ENCODE data around the gene PLXNA4. TPM values are rescaled to one million over a fixed set of nuclear protein-coding genes. Genes with fewer than 3 reads are reported as not detected.

The PLXNA4 gene
- total RNA-seq, 4 donors from 2014 or later = 4.8 to 19.7 (median 10.7) TPM

DNA sequence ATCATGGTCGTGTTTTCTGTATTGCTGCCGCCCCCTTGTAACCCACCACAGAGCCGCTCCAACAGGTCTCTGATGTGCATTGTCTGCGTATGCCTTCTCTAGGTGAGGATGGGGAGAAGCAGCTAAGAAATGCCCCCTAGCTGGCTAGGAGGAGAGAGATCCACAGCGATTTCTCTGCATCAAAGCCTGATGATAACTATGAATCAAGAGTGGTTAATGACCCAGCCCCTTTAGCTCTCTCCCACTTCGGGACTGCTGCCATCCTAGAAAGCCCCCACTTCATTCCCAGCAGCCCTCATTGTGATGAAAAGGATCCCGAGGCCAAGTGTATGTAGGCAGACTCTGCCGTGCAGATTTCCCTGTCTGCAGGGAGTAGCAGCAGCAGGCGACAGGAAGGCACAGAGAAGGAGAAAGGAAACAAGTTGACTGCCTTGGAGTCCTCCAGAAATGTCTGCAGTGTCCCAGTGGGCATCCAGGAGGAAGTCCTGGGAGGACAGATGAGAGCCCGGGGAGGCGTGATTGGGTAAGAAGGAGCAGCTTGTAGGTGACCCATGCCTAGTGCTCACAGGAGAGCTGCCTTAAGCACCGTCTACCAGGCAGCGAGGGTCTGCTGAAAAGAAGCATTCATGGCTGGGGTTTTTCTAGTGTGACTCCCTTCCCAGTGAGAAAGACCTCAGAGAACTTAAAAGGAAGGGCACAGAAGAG is 2.9 kb downstream of the PLXNA4 start:
- no peak overlapping the region for H3K4me3 ChIP-seq
- TF ChIP-seq POLR2A (IDR thresholded peaks at IDR 0.05) (no peak), EP300 (IDR thresholded peaks at IDR 0.05) (no peak), POLR2AphosphoS5 (IDR thresholded peaks at IDR 0.05) (no peak), CTCF (IDR thresholded peaks at IDR 0.05) (no peak)
- H3K9me3 ChIP-seq = no peaks in the 10 kb centered on the region
- H3K27me3 ChIP-seq = peaks cover 43% of the 10 kb centered on the region
- H3K27ac ChIP-seq = no peak overlapping the region
- peaks cover 0 to 45% (median 18%) of the 10 kb centered on the region in 3 donors for H3K4me1 ChIP-seq
- H3K36me3 ChIP-seq = no peaks in the 10 kb centered on the region
- WGBS, 2 donors (ENCODE audit: low coverage in 1 of 2) = 29 to 78% methylated on average over 5 to 6 of the region's 13 CpGs
- ATAC-seq = no peak

DNA sequence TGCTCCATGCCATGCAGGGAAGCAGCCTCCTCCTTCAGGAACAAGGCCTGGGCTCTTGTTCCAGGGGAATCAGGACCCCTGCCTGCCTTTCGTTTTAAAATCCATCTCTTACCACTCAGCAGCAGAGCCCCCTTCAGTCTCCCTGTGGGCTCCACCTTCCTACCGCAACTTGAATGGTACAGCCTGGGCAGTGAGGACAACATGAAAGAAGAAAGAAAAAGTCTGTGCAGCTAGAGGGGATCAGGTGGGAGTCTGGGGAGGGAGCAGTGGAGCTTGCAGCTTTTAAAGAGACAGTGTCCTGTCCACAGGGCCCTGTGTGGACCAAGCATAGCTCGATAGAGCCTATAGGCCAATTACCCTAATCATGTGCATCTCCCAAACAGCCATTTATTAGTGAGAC is 3.7 kb downstream of the PLXNA4 start:
- TF ChIP-seq CTCF (IDR thresholded peaks at IDR 0.05) (no peak), POLR2AphosphoS5 (IDR thresholded peaks at IDR 0.05) (no peak), POLR2A (IDR thresholded peaks at IDR 0.05) (no peak), EP300 (IDR thresholded peaks at IDR 0.05) (no peak)
- H3K27me3 ChIP-seq = peaks cover 48% of the 10 kb centered on the region
- no peak for ATAC-seq

DNA sequence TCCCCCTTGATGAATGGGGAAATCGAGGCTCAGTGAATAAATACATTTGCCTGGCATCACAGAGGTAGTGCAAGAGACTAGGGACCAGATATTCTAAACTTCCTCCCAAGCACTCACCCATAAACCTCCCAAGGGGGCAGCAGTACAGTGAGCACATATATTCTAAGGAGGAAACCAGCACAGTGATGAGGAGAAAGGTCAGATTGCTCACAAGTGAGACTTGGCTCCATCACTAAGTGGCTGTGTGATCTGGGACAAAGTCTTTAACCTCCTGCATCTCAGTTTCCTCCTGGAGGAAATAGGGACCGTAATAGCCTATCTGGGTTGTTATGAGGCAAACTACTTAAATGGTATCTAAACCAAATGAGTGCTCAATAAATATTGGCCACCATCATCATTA is 4.3 kb downstream of the PLXNA4 start:
- no peak overlapping the region for H3K27ac ChIP-seq
- WGBS, 2 donors (ENCODE audit: low coverage in 1 of 2) = 72 to 100% methylated on average over 1 to 2 of the region's 2 CpGs
- ATAC-seq = no peak
- H3K4me1 ChIP-seq = peaks cover 0 to 37% (median 14%) of the 10 kb centered on the region in 3 donors
- H3K9me3 ChIP-seq = no peaks in the 10 kb centered on the region
- no peak overlapping the region for H3K4me3 ChIP-seq
- TF ChIP-seq POLR2A (IDR thresholded peaks at IDR 0.05) (no peak), EP300 (IDR thresholded peaks at IDR 0.05) (no peak), POLR2AphosphoS5 (IDR thresholded peaks at IDR 0.05) (no peak), CTCF (IDR thresholded peaks at IDR 0.05) (no peak)
- peaks cover 48% of the 10 kb centered on the region for H3K27me3 ChIP-seq
- no peaks in the 10 kb centered on the region for H3K36me3 ChIP-seq

More for the DNA sequence above, 3.7 kb downstream of the PLXNA4 start:
- Histone ChIP-seq H3K36me3 (no peaks in the 10 kb centered on the region), H3K4me1 (peaks cover 0 to 41% (median 16%) of the 10 kb centered on the region in 3 donors), H3K9me3 (no peaks in the 10 kb centered on the region), H3K4me3 (no peak overlapping the region), H3K27ac (no peak overlapping the region)
- WGBS, 2 donors (ENCODE audit: low coverage in 1 of 2) = 40 to 83% methylated on average over 1 to 2 of the region's 3 CpGs

DNA sequence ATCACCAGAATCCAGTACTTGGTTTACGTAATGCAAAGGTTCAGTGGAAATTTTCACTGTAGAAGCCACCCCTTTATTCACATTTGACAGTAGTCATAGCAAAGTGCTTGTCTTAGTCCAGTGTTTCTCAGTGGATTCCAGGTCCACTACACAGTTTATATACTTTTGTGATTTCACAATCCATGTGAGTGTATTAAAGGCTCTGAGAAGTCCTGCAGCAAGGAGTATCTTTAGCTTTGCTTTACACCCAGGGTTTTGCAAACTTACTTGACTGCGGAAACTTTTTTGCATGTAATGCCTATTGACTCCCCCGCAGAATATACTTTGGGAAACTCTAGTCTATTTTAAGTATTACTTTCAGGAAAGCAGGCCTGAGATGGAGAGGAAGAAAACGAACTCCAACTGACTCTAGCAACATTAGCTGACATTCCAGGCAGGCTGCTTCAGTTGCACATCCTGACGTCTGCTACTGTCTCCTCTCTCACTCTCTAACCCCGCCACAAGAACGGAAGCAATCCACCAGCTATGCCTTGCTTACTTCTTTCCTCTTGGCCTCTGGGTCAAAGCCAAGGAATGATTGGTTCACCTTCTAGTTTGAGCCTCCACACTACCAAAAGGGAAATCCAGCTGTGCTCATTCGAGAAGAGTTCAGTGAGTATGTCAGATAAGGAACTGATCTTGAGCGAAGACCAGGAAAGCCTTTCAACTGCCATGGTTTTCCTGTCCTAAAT is 6.2 kb downstream of the PLXNA4 start:
- Histone ChIP-seq H3K27ac (no peak overlapping the region), H3K4me1 (peaks cover 0 to 21% (median 0%) of the 10 kb centered on the region in 3 donors), H3K9me3 (no peaks in the 10 kb centered on the region), H3K4me3 (no peak overlapping the region), H3K27me3 (peaks cover 34% of the 10 kb centered on the region), H3K36me3 (no peaks in the 10 kb centered on the region)
- 51 to 57% methylated on average over 7 to 9 of the region's 9 CpGs for WGBS, 2 donors (ENCODE audit: low coverage in 1 of 2)
- TF ChIP-seq CTCF (IDR thresholded peaks at IDR 0.05) = no peak
- TF ChIP-seq EP300 (IDR thresholded peaks at IDR 0.05) = no peak
- no peak for TF ChIP-seq POLR2A (IDR thresholded peaks at IDR 0.05)
- TF ChIP-seq POLR2AphosphoS5 (IDR thresholded peaks at IDR 0.05) = no peak
- ATAC-seq = no peak

All from gastroesophageal sphincter (tissue), 4 donors.